DOHH2 (cell line): ENCODE measurements around the gene CLCA1.

Experiments
- H3F3A ChIP-seq: fragments of 200-600 bp; sonication (generic), shearing (Covaris generic); 2 replicates; pipeline ENCODE4 v1.6.0; 2016; ENCODE audit warnings: antibody characterized with exemption, mild to moderate bottlenecking; ENCODE audit not compliant: control insufficient read depth, insufficient read depth
- H3K27ac ChIP-seq: fragments of 200-600 bp; sonication (generic); 2 replicates; pipeline ENCODE4 v1.5.1; 2014; ENCODE audit warnings: low read depth, mild to moderate bottlenecking, low read length, moderate library complexity
- H3K27me3 ChIP-seq: fragments of 200-600 bp; sonication (generic); 2 replicates; pipeline ENCODE4 v1.6.1; 2014; ENCODE audit warnings: mild to moderate bottlenecking, low read length, mixed read lengths; ENCODE audit not compliant: control insufficient read depth
- H3K36me3 ChIP-seq: fragments of 200-600 bp; sonication (generic); 2 replicates; pipeline ENCODE4 v1.6.1; 2014; ENCODE audit warnings: mild to moderate bottlenecking, low read length, moderate library complexity, mixed read lengths; ENCODE audit not compliant: control insufficient read depth
- H3K4me1 ChIP-seq: fragments of 200-600 bp; sonication (generic); 2 replicates; pipeline ENCODE4 v1.6.1; 2014; ENCODE audit warnings: mild to moderate bottlenecking, low read length, mixed read lengths; ENCODE audit not compliant: control insufficient read depth
- H3K4me2 ChIP-seq: fragments of 200-600 bp; sonication (generic); 2 replicates; pipeline ENCODE4 v1.6.0; 2014; ENCODE audit warnings: mild to moderate bottlenecking, low read length, moderate library complexity
- H3K4me3 ChIP-seq: fragments of 200-600 bp; sonication (generic); 2 replicates; pipeline ENCODE4 v1.5.1; 2014; ENCODE audit warnings: mild to moderate bottlenecking, low read length, mixed read lengths
- H3K79me2 ChIP-seq: fragments of 200-600 bp; sonication (generic); 2 replicates; pipeline ENCODE4 v1.6.1; 2014; ENCODE audit warnings: mild to moderate bottlenecking, low read length, mixed read lengths; ENCODE audit not compliant: control insufficient read depth
- H3K9me2 ChIP-seq: fragments of 200-600 bp; sonication (generic); replicated peaks from 2 replicates; pipeline ENCODE4 v1.6.1; 2014; ENCODE audit warnings: mild to moderate bottlenecking, low read length, mixed read lengths; ENCODE audit not compliant: control insufficient read depth
- H3K9me3 ChIP-seq: fragments of 200-600 bp; sonication (generic); 2 replicates; pipeline ENCODE4 v1.6.1; 2014; ENCODE audit warnings: antibody characterized with exemption, low read length, mixed read lengths; ENCODE audit not compliant: control insufficient read depth, insufficient read depth
- H4K20me1 ChIP-seq: fragments of 200-600 bp; sonication (generic); 2 replicates; pipeline ENCODE4 v1.6.0; 2014; ENCODE audit warnings: low read depth, mild to moderate bottlenecking, antibody characterized with exemption, low read length, moderate library complexity; ENCODE audit not compliant: control insufficient read depth, insufficient read depth
- EZH2phosphoT487 ChIP-seq: fragments of 200-600 bp; sonication (generic); IDR thresholded peaks from 2 replicates; pipeline ENCODE4 v1.6.1; 2017; ENCODE audit warnings: borderline replicate concordance, mild to moderate bottlenecking, antibody characterized with exemption, low read length, moderate library complexity, mixed read lengths
- TF ChIP-seq, protein P1 (sequence below): fragments of 200-600 bp; sonication (generic); IDR thresholded peaks from one replicate; pipeline ENCODE4 v1.5.1; 2014; ENCODE audit warnings: antibody characterized with exemption, mild to moderate bottlenecking, low read depth, low read length; ENCODE audit not compliant: poor library complexity, severe bottlenecking

The CLCA1 gene

DNA sequence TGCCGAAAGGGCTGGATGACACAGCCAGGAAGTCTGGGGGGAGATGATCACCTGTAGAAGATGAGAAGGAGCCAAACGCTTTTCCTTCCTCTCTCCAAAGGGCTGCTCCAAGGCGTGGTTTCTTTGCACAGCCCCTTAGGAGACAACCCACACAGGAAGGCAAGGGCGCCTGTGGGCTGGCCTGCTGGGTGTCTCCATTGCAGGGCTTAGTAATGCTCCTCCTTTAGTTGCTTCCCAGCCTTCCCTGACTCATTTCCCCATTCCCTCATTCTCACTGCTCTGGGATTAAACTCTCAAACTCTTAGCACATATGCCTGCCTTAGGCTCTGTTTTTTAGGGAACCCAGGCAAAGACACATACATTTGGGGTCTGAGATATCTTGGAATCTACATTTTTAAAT is 1.7 kb upstream of the CLCA1 start:
- no peaks in the 10 kb centered on the region for H3F3A ChIP-seq
- no peaks in the 10 kb centered on the region for H3K36me3 ChIP-seq
- no peak overlapping the region for H3K27ac ChIP-seq
- H3K9me3 ChIP-seq = no peaks in the 10 kb centered on the region
- no peak overlapping the region for H3K4me3 ChIP-seq
- TF ChIP-seq EZH2phosphoT487 = no peak
- TF ChIP-seq, protein P1, sequence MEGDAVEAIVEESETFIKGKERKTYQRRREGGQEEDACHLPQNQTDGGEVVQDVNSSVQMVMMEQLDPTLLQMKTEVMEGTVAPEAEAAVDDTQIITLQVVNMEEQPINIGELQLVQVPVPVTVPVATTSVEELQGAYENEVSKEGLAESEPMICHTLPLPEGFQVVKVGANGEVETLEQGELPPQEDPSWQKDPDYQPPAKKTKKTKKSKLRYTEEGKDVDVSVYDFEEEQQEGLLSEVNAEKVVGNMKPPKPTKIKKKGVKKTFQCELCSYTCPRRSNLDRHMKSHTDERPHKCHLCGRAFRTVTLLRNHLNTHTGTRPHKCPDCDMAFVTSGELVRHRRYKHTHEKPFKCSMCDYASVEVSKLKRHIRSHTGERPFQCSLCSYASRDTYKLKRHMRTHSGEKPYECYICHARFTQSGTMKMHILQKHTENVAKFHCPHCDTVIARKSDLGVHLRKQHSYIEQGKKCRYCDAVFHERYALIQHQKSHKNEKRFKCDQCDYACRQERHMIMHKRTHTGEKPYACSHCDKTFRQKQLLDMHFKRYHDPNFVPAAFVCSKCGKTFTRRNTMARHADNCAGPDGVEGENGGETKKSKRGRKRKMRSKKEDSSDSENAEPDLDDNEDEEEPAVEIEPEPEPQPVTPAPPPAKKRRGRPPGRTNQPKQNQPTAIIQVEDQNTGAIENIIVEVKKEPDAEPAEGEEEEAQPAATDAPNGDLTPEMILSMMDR = no peak
- H3K27me3 ChIP-seq = peaks cover 15% of the 10 kb centered on the region
- H4K20me1 ChIP-seq = no peaks in the 10 kb centered on the region
- no peak overlapping the region for H3K4me2 ChIP-seq
- H3K9me2 ChIP-seq = no peaks in the 10 kb centered on the region
- no peaks in the 10 kb centered on the region for H3K4me1 ChIP-seq
- H3K79me2 ChIP-seq = no peaks in the 10 kb centered on the region

GRCh38 chr1:86470859-86471258 is 2.1 kb downstream of the CLCA1 start:
- Histone ChIP-seq H3K9me2 (no peaks in the 10 kb centered on the region), H3K4me1 (no peaks in the 10 kb centered on the region), H3K27me3 (peaks cover 19% of the 10 kb centered on the region), H3K4me2 (no peak overlapping the region), H3K9me3 (no peaks in the 10 kb centered on the region), H4K20me1 (no peaks in the 10 kb centered on the region), H3K36me3 (no peaks in the 10 kb centered on the region), H3F3A (no peaks in the 10 kb centered on the region), H3K79me2 (no peaks in the 10 kb centered on the region), H3K4me3 (no peak overlapping the region), H3K27ac (no peak overlapping the region)
- TF ChIP-seq, protein P1 = no peak
- TF ChIP-seq EZH2phosphoT487 = no peak

DNA sequence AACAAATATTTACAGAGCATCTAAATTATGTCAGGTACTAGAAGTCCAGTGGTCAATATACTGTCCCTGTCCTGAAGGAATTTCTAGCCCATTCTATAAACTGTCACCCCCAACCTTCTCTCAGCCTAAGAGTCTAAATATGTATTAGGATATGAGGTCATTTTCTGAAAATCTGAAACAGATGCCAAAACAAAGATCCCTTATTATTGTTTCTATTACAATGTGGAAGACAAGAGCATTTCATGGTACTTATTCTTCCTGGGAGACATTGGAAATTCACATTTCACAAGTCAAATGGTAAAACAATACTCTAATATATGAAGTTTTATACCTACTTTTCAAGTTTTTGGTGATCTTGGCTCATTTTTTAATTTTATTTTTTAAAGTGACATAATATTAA is 2.6 kb downstream of the CLCA1 start:
- no peaks in the 10 kb centered on the region for H3K36me3 ChIP-seq
- no peaks in the 10 kb centered on the region for H3K4me1 ChIP-seq
- TF ChIP-seq EZH2phosphoT487 = no peak
- TF ChIP-seq, protein P1 = no peak
- H3K9me2 ChIP-seq = no peaks in the 10 kb centered on the region
- no peaks in the 10 kb centered on the region for H4K20me1 ChIP-seq
- peaks cover 19% of the 10 kb centered on the region for H3K27me3 ChIP-seq
- H3F3A ChIP-seq = no peaks in the 10 kb centered on the region
- no peaks in the 10 kb centered on the region for H3K79me2 ChIP-seq
- H3K27ac ChIP-seq = no peak overlapping the region
- H3K4me3 ChIP-seq = no peak overlapping the region
- H3K9me3 ChIP-seq = no peaks in the 10 kb centered on the region
- H3K4me2 ChIP-seq = no peak overlapping the region

DNA sequence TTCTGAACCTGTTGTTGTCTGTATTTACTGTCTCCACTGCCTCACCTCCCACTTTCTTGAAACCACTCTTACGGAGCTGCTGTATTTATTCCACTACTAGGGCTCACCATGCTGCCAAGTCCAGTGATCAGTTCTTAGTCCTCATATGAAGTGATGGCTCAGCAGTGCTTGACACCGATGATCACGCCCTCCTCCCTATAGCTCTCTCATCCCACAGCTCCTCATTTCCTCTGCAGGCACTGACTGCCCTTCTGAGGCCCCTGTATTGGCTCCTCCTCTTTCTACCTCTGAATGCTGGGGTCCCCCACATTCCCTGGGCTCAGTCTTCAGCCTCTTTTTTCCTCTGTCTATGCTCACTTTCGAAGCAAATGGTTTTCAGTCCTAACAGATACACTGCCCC is 3.4 kb downstream of the CLCA1 start:
- Histone ChIP-seq H3K27ac (no peak overlapping the region), H3K4me1 (no peaks in the 10 kb centered on the region), H4K20me1 (no peaks in the 10 kb centered on the region), H3K4me3 (no peak overlapping the region), H3K9me2 (no peaks in the 10 kb centered on the region), H3F3A (no peaks in the 10 kb centered on the region), H3K27me3 (peaks cover 19% of the 10 kb centered on the region), H3K9me3 (no peaks in the 10 kb centered on the region), H3K79me2 (no peaks in the 10 kb centered on the region), H3K4me2 (no peak overlapping the region), H3K36me3 (no peaks in the 10 kb centered on the region)
- TF ChIP-seq EZH2phosphoT487 = no peak
- TF ChIP-seq, protein P1 = no peak
